MCF 10A (cell line): ENCODE data around the gene MST1R. TPM values are rescaled to one million over a fixed set of nuclear protein-coding genes. Genes with fewer than 3 reads are reported as not detected.

Experiments
- Bru-seq: library from RNA; stranded (reverse); fragments of 400-500 nt; gene quantifications from one replicate; lab custom pipeline; 2021; lab: Mats Ljungman, UMichigan
- BruChase-seq, 2 experiments: library from RNA; stranded (reverse); fragments of 400-500 nt; gene quantifications; one replicate each; lab custom pipeline; 2021; lab: Mats Ljungman, UMichigan
- BruUV-seq: library from RNA; stranded (reverse); fragments of 400-500 nt; replicated peaks from 2 replicates; lab custom pipeline; 2021; lab: Mats Ljungman, UMichigan
- CTCF ChIA-PET: fragments of 300-600 bp; sonication (Branson Sonifier 250); formaldehyde crosslinking; extraction: SDS; loops from one replicate; lab custom pipeline; 2021; ENCODE audit warnings: antibody characterized with exemption, inconsistent platforms; lab: Yijun Ruan, JAX
- POLR2A ChIA-PET: fragments of 300-600, 350-650 bp; sonication (Branson Sonifier 250); formaldehyde crosslinking; extraction: SDS; loops from one replicate; lab custom pipeline; 2020; ENCODE audit warnings: antibody characterized with exemption, inconsistent platforms; lab: Yijun Ruan, JAX
- DNase-seq: peaks from one replicate; pipeline ENCODE4 v3.0.0-alpha.2; 2018; ENCODE audit not compliant: unreplicated experiment
- H3K27ac Mint-ChIP-seq: one replicate; pipeline ENCODE4 v1.8.0; 2022; ENCODE audit warnings: mild to moderate bottlenecking, low read depth, mixed read lengths; ENCODE audit not compliant: unreplicated experiment
- H3K27me3 Mint-ChIP-seq: one replicate; pipeline ENCODE4 v1.8.0; 2022; ENCODE audit warnings: mixed read lengths; ENCODE audit not compliant: insufficient read depth, unreplicated experiment
- H3K36me3 Mint-ChIP-seq: one replicate; pipeline ENCODE4 v1.8.0; 2022; ENCODE audit warnings: mild to moderate bottlenecking, moderate library complexity, mixed read lengths; ENCODE audit not compliant: insufficient read depth, unreplicated experiment
- H3K4me1 Mint-ChIP-seq: one replicate; pipeline ENCODE4 v1.8.0; 2022; ENCODE audit warnings: mixed read lengths; ENCODE audit not compliant: insufficient read depth, unreplicated experiment
- H3K4me3 Mint-ChIP-seq: one replicate; pipeline ENCODE4 v1.8.0; 2022; ENCODE audit warnings: mild to moderate bottlenecking, moderate library complexity, mixed read lengths; ENCODE audit not compliant: unreplicated experiment
- H3K9me3 Mint-ChIP-seq: one replicate; pipeline ENCODE4 v1.8.0; 2022; ENCODE audit warnings: mixed read lengths; ENCODE audit not compliant: unreplicated experiment
- intact Hi-C: fragments of 100-400 bp; cut with micrococcal nuclease; formaldehyde crosslinking; loops from 2 replicates; pipeline ENCODE4 v1.14.1; 2022
- long read RNA-seq: library from polyadenylated mRNA; stranded (forward); transcript quantifications from one replicate; pipeline ENCODE4 v2.0.0, GENCODE V29; 2022
- total RNA-seq: library from RNA; stranded (reverse); gene quantifications from 2 replicates; pipeline ENCODE4 v1.2.3, GENCODE V29; 2022
- TF ChIP-seq, protein P1 (sequence below): fragments of 200-600 bp; IDR thresholded peaks from one replicate; pipeline ENCODE4 v1.8.0; 2022; ENCODE audit warnings: antibody characterized with exemption, mild to moderate bottlenecking; ENCODE audit not compliant: unreplicated experiment

MST1R gene
- 66.4 and 103 TPM in 2 replicates for total RNA-seq
- percentile 62 among the genes with signal in this experiment for Bru-seq, nascent RNA
- percentile 61 among the genes with signal in this experiment for BruChase-seq, experiment 1, labeled RNA remaining after a 6-hour chase
- BruChase-seq, experiment 2, labeled RNA remaining after a 2-hour chase, result percentile 65 among the genes with signal in this experiment
- long read RNA-seq, full-length matches to known transcripts, result 38 of 115 reads
- long read RNA-seq, partial matches to known transcripts, result 12 of 115 reads
- long read RNA-seq, other reads (novel, unspliced or antisense), result 65 of 115 reads

DNA sequence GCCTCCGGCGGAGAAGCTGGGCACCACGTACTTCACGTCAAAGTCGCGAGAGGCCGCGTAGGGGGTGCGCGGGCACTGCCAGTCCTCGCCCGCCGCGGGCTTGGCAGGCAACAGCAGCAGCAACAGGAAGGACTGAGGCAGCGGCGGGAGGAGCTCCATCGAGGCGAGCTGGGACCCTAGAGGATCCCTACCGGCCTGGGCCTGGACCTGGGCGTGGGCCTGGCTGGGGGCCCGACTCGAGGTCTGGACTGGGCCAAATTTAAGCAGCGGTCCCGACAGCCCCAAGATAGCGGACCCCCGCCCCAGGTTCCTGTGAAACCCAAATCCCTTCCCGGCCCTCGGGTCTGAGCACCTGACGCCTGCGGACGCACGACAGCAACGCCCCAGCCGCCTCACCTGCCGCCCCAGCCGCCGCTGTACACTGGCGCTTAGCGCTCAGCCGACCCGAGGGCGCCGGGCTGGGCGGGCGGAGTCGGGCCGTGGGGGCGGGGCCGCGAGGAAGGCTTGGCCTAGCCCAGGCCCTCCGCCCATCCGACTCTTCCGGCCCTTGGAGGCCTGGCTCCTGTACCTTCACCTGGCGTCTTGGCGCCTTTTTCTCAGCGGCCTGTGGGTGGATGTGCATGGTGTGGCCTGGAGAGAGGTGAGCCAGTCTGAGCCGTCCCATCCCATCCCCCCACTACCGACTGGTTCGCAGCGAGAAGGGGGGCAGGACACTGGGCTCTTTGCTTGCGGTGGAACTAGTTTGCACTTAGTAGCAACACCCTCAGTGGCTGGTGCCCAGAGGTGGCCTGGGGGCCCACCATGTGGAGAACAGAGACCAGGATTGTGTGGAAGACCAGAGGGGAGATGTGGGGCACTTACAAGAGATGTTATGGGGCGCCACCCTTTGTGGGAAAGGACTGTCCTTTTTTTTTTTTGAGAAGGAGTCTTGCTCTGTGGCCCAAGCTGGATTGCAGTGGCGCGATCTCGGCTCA is at the start of gene MST1R:
MST1R (minus strand) TSS at position 423 of the 974 bp plus-strand sequence; CDS start at position 159, 264 bp downstream.
- peak within 1 kb of the TSS; percentile 61 for H3K27ac Mint-ChIP-seq
- H3K4me1 Mint-ChIP-seq, result peaks cover 21% of the 10 kb centered on the region
- BruUV-seq, result TSS peak; percentile 63
- DNase-seq, result peak; percentile 94
- no peaks in the 10 kb centered on the region for H3K27me3 Mint-ChIP-seq
- peaks cover under 1% of the 10 kb centered on the region for H3K36me3 Mint-ChIP-seq
- intact Hi-C loops, result loop anchor here (5.0 kb wide), 1 partner anchor 181 kb away; the partner anchor contains the start of gene GMPPB
- POLR2A ChIA-PET, result interaction anchor here (1.1 to 5.1 kb wide), 3 partner anchors 36 to 104 kb away, joined by 5 to 30 read pairs (median 13); partner anchors contain the start of genes CDHR4, INKA1 and RBM6
- CTCF ChIA-PET, result interaction anchor here (0.5 to 11.1 kb wide), 5 partner anchors 21 to 1633 kb away, joined by 3 to 143 read pairs (median 4); partner anchors contain the start of gene INKA1
- H3K4me3 Mint-ChIP-seq, result peak within 1 kb of the TSS; percentile 73
- TF ChIP-seq, protein P1, sequence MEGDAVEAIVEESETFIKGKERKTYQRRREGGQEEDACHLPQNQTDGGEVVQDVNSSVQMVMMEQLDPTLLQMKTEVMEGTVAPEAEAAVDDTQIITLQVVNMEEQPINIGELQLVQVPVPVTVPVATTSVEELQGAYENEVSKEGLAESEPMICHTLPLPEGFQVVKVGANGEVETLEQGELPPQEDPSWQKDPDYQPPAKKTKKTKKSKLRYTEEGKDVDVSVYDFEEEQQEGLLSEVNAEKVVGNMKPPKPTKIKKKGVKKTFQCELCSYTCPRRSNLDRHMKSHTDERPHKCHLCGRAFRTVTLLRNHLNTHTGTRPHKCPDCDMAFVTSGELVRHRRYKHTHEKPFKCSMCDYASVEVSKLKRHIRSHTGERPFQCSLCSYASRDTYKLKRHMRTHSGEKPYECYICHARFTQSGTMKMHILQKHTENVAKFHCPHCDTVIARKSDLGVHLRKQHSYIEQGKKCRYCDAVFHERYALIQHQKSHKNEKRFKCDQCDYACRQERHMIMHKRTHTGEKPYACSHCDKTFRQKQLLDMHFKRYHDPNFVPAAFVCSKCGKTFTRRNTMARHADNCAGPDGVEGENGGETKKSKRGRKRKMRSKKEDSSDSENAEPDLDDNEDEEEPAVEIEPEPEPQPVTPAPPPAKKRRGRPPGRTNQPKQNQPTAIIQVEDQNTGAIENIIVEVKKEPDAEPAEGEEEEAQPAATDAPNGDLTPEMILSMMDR, result no peak
- no peaks in the 10 kb centered on the region for H3K9me3 Mint-ChIP-seq

DNA sequence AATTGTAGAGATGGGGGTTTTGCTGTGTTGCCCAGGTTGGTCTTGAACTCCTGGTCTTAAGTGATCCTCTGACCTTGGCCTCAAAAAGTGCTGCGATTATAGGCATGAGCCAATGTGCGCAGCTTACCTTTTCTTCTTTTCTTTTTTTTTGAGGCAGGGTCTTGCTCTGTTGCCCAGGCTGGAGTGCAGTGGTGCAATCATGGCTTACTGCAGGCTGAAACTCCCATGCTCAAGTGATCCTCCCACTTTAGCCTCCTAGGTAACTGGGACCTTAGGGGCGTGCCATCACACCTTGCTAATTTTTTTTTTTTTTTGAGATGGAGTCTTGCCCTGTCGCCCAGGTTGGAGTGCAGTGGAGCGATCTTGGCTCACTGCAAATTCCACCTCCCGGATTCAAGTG is 49.3 kb upstream of the MST1R start:
- Mint-ChIP-seq H3K27ac (no peak overlapping the region), H3K4me1 (peaks cover 11% of the 10 kb centered on the region), H3K27me3 (no peaks in the 10 kb centered on the region), H3K9me3 (no peaks in the 10 kb centered on the region), H3K4me3 (no peak overlapping the region), H3K36me3 (peaks cover 14% of the 10 kb centered on the region)
- ChIA-PET POLR2A (no interaction called here), CTCF (interaction anchor here (0.6 to 0.7 kb wide), 2 partner anchors 42 to 303 kb away, joined by 3 read pairs; no protein-coding TSS in a partner anchor)
- DNase-seq, result no peak
- intact Hi-C loops, result no loop called here
- TF ChIP-seq, protein P1, result no peak
- no TSS peak for BruUV-seq

DNA sequence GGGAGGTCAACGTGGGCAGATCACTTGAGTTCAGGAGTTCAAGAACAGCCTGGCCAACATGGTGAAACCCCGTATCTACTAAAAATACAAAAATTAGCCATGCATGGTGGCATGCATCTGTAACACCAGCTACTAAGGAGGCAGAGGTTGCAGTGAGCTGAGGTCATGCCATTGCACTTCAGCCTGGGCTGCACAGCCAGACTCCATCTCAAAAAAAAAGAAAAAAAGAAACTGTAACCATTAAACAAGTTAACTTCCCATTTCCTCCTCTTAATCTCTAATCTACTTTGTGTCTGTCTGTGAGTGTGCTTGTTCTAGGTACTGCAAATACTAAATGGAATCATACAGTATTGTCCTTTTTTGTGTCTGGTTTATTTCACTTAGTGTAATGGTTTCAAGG is 39.0 kb upstream of the MST1R start:
- H3K9me3 Mint-ChIP-seq, result no peaks in the 10 kb centered on the region
- H3K27ac Mint-ChIP-seq, result no peak overlapping the region
- ChIA-PET POLR2A (no interaction called here), CTCF (no interaction called here)
- no TSS peak for BruUV-seq
- H3K4me3 Mint-ChIP-seq, result no peak overlapping the region
- TF ChIP-seq, protein P1, result no peak
- intact Hi-C loops, result no loop called here
- no peaks in the 10 kb centered on the region for H3K27me3 Mint-ChIP-seq
- peaks cover 40% of the 10 kb centered on the region for H3K36me3 Mint-ChIP-seq
- H3K4me1 Mint-ChIP-seq, result peaks cover 5% of the 10 kb centered on the region
- no peak for DNase-seq
